Lower lobe of right lung (tissue), 2 donors: ENCODE data around the gene LRP1B. TPM values are rescaled to one million over a fixed set of nuclear protein-coding genes. Genes with fewer than 3 reads are reported as not detected.
"Not testable (repeated sequence)": the region's sequence is repeated elsewhere in the genome, so short reads cannot be mapped to it uniquely, and the experiment has no call there.

ENCODE experiments used
- ATAC-seq, 2 donors: fragments of 200-7000 bp; cut with Tn5 transposase; one replicate each; pipeline ENCODE4 v1.9.1; 2020 to 2022; ENCODE audit warnings: mild to moderate bottlenecking in 2 of 2, moderate library complexity in 2 of 2
- DNase-seq: peaks from one replicate; pipeline ENCODE4 v3.0.0-alpha.2; 2020
- H3K27ac ChIP-seq: fragments of 200-600 bp; one replicate; pipeline ENCODE4 v1.8.0; 2022
- H3K27me3 ChIP-seq: fragments of 200-600 bp; one replicate; pipeline ENCODE4 v1.8.0; 2022; ENCODE audit warnings: low read depth
- H3K36me3 ChIP-seq: fragments of 200-600 bp; one replicate; pipeline ENCODE4 v1.8.0; 2022; ENCODE audit warnings: mild to moderate bottlenecking
- H3K4me1 ChIP-seq: fragments of 200-600 bp; one replicate; pipeline ENCODE4 v1.8.0; 2022
- H3K4me3 ChIP-seq: fragments of 200-600 bp; one replicate; pipeline ENCODE4 v1.8.0; 2022; ENCODE audit warnings: mild to moderate bottlenecking
- H3K9me3 ChIP-seq: fragments of 200-600 bp; one replicate; pipeline ENCODE4 v1.8.0; 2022
- CTCF ChIP-seq: fragments of 200-600 bp; IDR thresholded peaks from one replicate; pipeline ENCODE4 v1.8.0; 2022; ENCODE audit warnings: antibody characterized with exemption, mild to moderate bottlenecking
- intact Hi-C: fragments of 100-400 bp; cut with DNase I; formaldehyde crosslinking; loops from one replicate; pipeline ENCODE4 v1.11.0; 2022
- total RNA-seq: library from RNA; stranded (reverse); fragmentation: NEBNext Ultra II Directional; extraction: Animal tissue kit (Norgen Biotek cat#: 25700); gene quantifications from one replicate; pipeline ENCODE4 v1.2.1, GENCODE V29; 2021
- donor health status: DM: no; HTN: yes; CAD: no; lungs with severe emphysema.

The LRP1B gene
- total RNA-seq, 1 donor from 2014 or later = 0.09 TPM

DNA sequence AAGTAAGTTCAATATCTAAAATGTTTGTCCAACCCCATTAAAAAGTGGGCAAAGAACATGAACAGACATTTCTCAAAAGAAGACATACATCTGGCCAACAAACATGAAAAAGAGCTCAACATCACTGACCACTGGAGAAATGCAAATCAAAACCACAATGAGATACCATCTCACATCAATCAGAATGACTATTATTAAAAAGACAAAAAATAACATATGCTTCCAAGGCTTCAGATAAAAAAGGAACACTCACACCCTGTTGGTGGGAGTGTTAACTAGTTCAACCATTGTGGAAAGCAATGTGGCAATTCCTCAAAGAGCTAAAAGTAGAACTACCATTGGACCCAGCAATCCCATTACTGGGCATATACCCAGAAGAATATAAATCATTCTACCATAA is 931.1 kb downstream of the LRP1B start:
- Histone ChIP-seq H3K27me3 (no peaks in the 10 kb centered on the region), H3K9me3 (no peaks in the 10 kb centered on the region), H3K36me3 (no peaks in the 10 kb centered on the region), H3K27ac (no peak overlapping the region), H3K4me1 (no peaks in the 10 kb centered on the region), H3K4me3 (no peak overlapping the region)
- no peak for TF ChIP-seq CTCF
- ATAC-seq = no peak
- no peak for DNase-seq
- intact Hi-C loops = no loop called here

GRCh38 chr2:141195087-141195486 is 935.7 kb downstream of the LRP1B start:
- intact Hi-C loops = no loop called here
- H3K27ac ChIP-seq = no peak overlapping the region
- no peaks in the 10 kb centered on the region for H3K27me3 ChIP-seq
- ATAC-seq (no peak), DNase-seq (no peak)
- TF ChIP-seq CTCF = no peak
- no peak overlapping the region for H3K4me3 ChIP-seq
- H3K9me3 ChIP-seq = no peaks in the 10 kb centered on the region
- H3K4me1 ChIP-seq = no peaks in the 10 kb centered on the region
- no peaks in the 10 kb centered on the region for H3K36me3 ChIP-seq

GRCh38 chr2:141187075-141187439 is 943.8 kb downstream of the LRP1B start:
- DNase-seq (no peak), ATAC-seq (no peak)
- Histone ChIP-seq H3K27ac (no peak overlapping the region), H3K9me3 (no peaks in the 10 kb centered on the region), H3K4me3 (no peak overlapping the region), H3K4me1 (no peaks in the 10 kb centered on the region), H3K27me3 (no peaks in the 10 kb centered on the region), H3K36me3 (no peaks in the 10 kb centered on the region)
- intact Hi-C loops = no loop called here
- no peak for TF ChIP-seq CTCF

GRCh38 chr2:141186413-141187074 is 944.3 kb downstream of the LRP1B start:
- no peak for TF ChIP-seq CTCF
- Histone ChIP-seq H3K27ac (no peak overlapping the region), H3K36me3 (no peaks in the 10 kb centered on the region), H3K4me3 (no peak overlapping the region), H3K4me1 (no peaks in the 10 kb centered on the region), H3K9me3 (no peaks in the 10 kb centered on the region), H3K27me3 (no peaks in the 10 kb centered on the region)
- intact Hi-C loops = no loop called here
- DNase-seq = no peak
- ATAC-seq = no peak

DNA sequence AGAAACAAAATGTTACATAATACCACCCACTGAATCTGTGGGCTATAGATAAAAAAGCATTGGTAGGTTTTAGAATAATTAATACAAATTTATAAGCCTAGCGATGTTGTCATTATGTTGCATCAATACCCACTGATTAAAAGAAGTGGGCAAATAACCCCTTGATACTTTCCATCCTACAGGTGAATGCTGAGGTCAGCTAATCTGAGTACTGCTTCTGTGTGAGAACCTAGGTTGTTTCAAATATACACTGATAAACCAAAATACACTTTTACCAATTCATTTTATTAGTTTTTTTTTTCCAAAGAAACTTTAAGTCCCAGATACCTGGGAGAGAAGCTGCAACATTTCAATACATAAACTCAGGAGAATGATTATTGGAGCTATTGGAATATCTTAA is 948.6 kb downstream of the LRP1B start:
- no peak for ATAC-seq
- intact Hi-C loops = no loop called here
- Histone ChIP-seq H3K36me3 (no peaks in the 10 kb centered on the region), H3K27ac (no peak overlapping the region), H3K4me3 (no peak overlapping the region), H3K9me3 (no peaks in the 10 kb centered on the region), H3K4me1 (no peaks in the 10 kb centered on the region), H3K27me3 (no peaks in the 10 kb centered on the region)
- no peak for TF ChIP-seq CTCF
- no peak for DNase-seq

- H3K4me3 ChIP-seq, ATAC-seq, H3K27me3 ChIP-seq, H3K27ac ChIP-seq, intact Hi-C loops, H3K9me3 ChIP-seq, H3K36me3 ChIP-seq, DNase-seq, H3K4me1 ChIP-seq: not testable (repeated sequence)
Measured at GRCh38 chr2:141169117-141169516, 961.7 kb downstream of the LRP1B start.
